CD4-positive, alpha-beta memory T cell (primary cell): ENCODE measurements around the gene ADRB2. TPM values are rescaled to one million over a fixed set of nuclear protein-coding genes. Genes with fewer than 3 reads are reported as not detected.

Experiments used
- CTCF ChIA-PET: fragments of 350-600 bp; sonication (Branson Sonifier 250); formaldehyde crosslinking; loops from one replicate; lab custom pipeline; 2021; ENCODE audit warnings: inconsistent platforms; ENCODE audit not compliant: partially characterized antibody; lab: Charles Lee
- POLR2A ChIA-PET: fragments of 350-600 bp; sonication (Branson Sonifier 250); formaldehyde crosslinking; loops from one replicate; lab custom pipeline; 2021; ENCODE audit not compliant: partially characterized antibody; lab: Charles Lee
- DNase-seq, 5 donors: peaks; one replicate each; pipeline versions ENCODE4 v3.0.0 to v3.0.0-alpha.2; 2020 to 2022; ENCODE audit warnings: mixed read lengths in 1 of 5
- H3K27ac ChIP-seq: one replicate; pipeline ENCODE4 v1.7.0; 2013; ENCODE audit warnings: low read depth, low read length
- H3K27me3 ChIP-seq: 2 replicates; pipeline ENCODE4 v1.7.0; 2013; ENCODE audit warnings: mild to moderate bottlenecking, low read length, moderate library complexity; ENCODE audit not compliant: insufficient read depth
- H3K36me3 ChIP-seq: 2 replicates; pipeline ENCODE4 v1.7.0; 2013; ENCODE audit warnings: mild to moderate bottlenecking, low read length, moderate library complexity; ENCODE audit not compliant: insufficient read depth
- H3K4me1 ChIP-seq: 2 replicates; pipeline ENCODE4 v1.7.0; 2013; ENCODE audit warnings: mild to moderate bottlenecking, low read length, moderate library complexity; ENCODE audit not compliant: insufficient read depth
- H3K4me3 ChIP-seq, 2 donors: one replicate each; pipeline ENCODE4 v1.7.0; 2013; ENCODE audit warnings: low read length in 2 of 2, mild to moderate bottlenecking in 1 of 2
- H3K9me3 ChIP-seq, 2 donors: one replicate each; pipeline ENCODE4 v1.7.0; 2013; ENCODE audit warnings: low read length in 2 of 2, control low read depth in 1 of 2; ENCODE audit not compliant: control insufficient read depth in 1 of 2
- H3K27ac Mint-ChIP-seq, 7 donors: one replicate each; pipeline ENCODE4 v1.8.0; 2020 to 2021; ENCODE audit warnings: mixed read lengths in 7 of 7, mild to moderate bottlenecking in 6 of 7, inconsistent platforms in 3 of 7, moderate library complexity in 3 of 7
- H3K27me3 Mint-ChIP-seq, 2 donors: one replicate each; pipeline ENCODE4 v1.8.0; 2020 to 2021; ENCODE audit warnings: mixed read lengths in 2 of 2
- H3K36me3 Mint-ChIP-seq, 2 donors: one replicate each; pipeline ENCODE4 v1.8.0; 2020 to 2021; ENCODE audit warnings: mixed read lengths in 2 of 2, inconsistent platforms in 1 of 2, mild to moderate bottlenecking in 1 of 2
- H3K4me1 Mint-ChIP-seq, 4 donors: one replicate each; pipeline ENCODE4 v1.8.0; 2020 to 2021; ENCODE audit warnings: mixed read lengths in 4 of 4, mild to moderate bottlenecking in 1 of 4
- H3K4me3 Mint-ChIP-seq, 8 donors: one replicate each; pipeline ENCODE4 v1.8.0; 2020 to 2021; ENCODE audit warnings: mixed read lengths in 8 of 8, mild to moderate bottlenecking in 7 of 8, moderate library complexity in 6 of 8, inconsistent platforms in 3 of 8
- H3K9me3 Mint-ChIP-seq, 8 donors: one replicate each; pipeline ENCODE4 v1.8.0; 2020 to 2021; ENCODE audit warnings: mixed read lengths in 8 of 8, mild to moderate bottlenecking in 5 of 8, inconsistent platforms in 3 of 8, moderate library complexity in 1 of 8
- intact Hi-C: fragments of 100-400 bp; cut with micrococcal nuclease; formaldehyde crosslinking; loops from one replicate; pipeline ENCODE4 v1.15.1; 2023
- polyA plus RNA-seq, 2 donors: library from polyadenylated mRNA; unstranded; fragments of 300-500 nt; fragmentation: Illumina TruSeq; gene quantifications; one replicate each; pipeline ENCODE4 v1.2.3, GENCODE V29; 2021
- total RNA-seq, 2 experiments: library from RNA; stranded (reverse); gene quantifications; one replicate each; pipeline ENCODE4 v1.2.3, GENCODE V29; 2021

ADRB2 gene
- total and polyA plus RNA-seq, 4 experiments from 2014 or later, result 3.6 to 6.1 (median 5.4) TPM

DNA sequence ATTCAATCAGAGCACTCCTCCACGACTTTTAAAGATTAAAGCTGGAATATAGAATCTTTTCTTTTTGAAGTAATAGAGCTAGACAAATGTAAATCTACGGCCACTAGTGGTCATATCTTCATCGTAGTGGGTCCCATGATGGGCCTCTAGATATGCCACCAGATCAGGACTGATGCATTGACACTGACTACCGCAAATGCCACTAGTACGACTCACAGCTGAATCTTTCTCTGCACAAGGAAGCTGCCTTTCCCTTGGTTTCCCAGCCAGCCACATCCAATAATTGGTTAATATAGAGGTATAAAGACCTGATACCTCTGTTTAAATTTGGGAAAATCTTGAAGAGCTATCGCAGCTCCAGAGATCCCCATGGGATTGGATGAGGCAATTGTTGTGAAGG is 37.8 kb upstream of the ADRB2 start:
- no peak overlapping the region for H3K27ac Mint-ChIP-seq
- Histone ChIP-seq H3K4me3 (no peak overlapping the region), H3K27me3 (no peaks in the 10 kb centered on the region), H3K27ac (no peak overlapping the region), H3K36me3 (no peaks in the 10 kb centered on the region), H3K4me1 (no peaks in the 10 kb centered on the region), H3K9me3 (no peaks in the 10 kb centered on the region)
- no peaks in the 10 kb centered on the region for H3K9me3 Mint-ChIP-seq
- no peak overlapping the region for H3K4me3 Mint-ChIP-seq
- H3K4me1 Mint-ChIP-seq, result no peaks in the 10 kb centered on the region
- CTCF ChIA-PET, result interaction anchor here (1.0 to 1.6 kb wide), 5 partner anchors 8 to 169 kb away, joined by 3 to 7 read pairs (median 4); no protein-coding TSS in a partner anchor
- H3K36me3 Mint-ChIP-seq, result no peaks in the 10 kb centered on the region
- peaks cover 0 to 5% of the 10 kb centered on the region in 2 donors for H3K27me3 Mint-ChIP-seq
- intact Hi-C loops, result no loop called here
- POLR2A ChIA-PET, result no interaction called here
- DNase-seq, result no peak

- no peaks in the 10 kb centered on the region for H3K4me1 ChIP-seq
- no peaks in the 10 kb centered on the region for H3K27me3 ChIP-seq
- ChIA-PET CTCF (interaction anchor here (1.2 to 1.6 kb wide), 2 partner anchors 10 to 59 kb away, joined by 4 to 7 read pairs; no protein-coding TSS in a partner anchor), POLR2A (no interaction called here)
- no peak for DNase-seq
- H3K4me3 Mint-ChIP-seq, result no peak overlapping the region
- no peak overlapping the region for H3K27ac ChIP-seq
- peaks cover 0 to 3% of the 10 kb centered on the region in 2 donors for H3K27me3 Mint-ChIP-seq
- no peak overlapping the region for H3K27ac Mint-ChIP-seq
- no peaks in the 10 kb centered on the region for H3K36me3 Mint-ChIP-seq
- intact Hi-C loops, result no loop called here
- H3K36me3 ChIP-seq, result no peaks in the 10 kb centered on the region
- no peak overlapping the region for H3K4me3 ChIP-seq
- no peaks in the 10 kb centered on the region for H3K4me1 Mint-ChIP-seq
- H3K9me3 Mint-ChIP-seq, result no peaks in the 10 kb centered on the region
- H3K9me3 ChIP-seq, result no peaks in the 10 kb centered on the region
Observed at GRCh38 chr5:148790545-148791333, 35.7 kb upstream of the ADRB2 start.

DNA sequence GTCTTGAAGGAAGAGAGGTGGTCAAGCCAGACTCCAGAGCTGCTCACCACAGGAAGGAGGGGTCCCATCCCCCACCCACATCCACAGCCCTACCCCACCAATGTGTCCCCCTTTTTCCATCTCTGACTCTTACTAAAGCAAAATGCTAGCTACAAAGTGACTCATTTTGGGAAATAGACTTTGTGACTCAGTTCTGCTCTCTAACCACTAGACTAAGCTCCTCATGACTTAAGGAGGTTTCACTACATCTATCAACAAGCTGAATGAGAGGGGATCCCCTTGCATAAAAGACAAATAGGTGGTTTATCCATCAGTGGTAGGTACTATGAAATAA is 35.1 kb upstream of the ADRB2 start:
- Histone ChIP-seq H3K4me3 (no peak overlapping the region), H3K4me1 (no peaks in the 10 kb centered on the region), H3K9me3 (no peaks in the 10 kb centered on the region), H3K27me3 (no peaks in the 10 kb centered on the region), H3K27ac (no peak overlapping the region), H3K36me3 (no peaks in the 10 kb centered on the region)
- ChIA-PET POLR2A (no interaction called here), CTCF (interaction anchor here (1.2 to 1.3 kb wide), 2 partner anchors 30 to 60 kb away, joined by 4 read pairs; no protein-coding TSS in a partner anchor)
- H3K4me1 Mint-ChIP-seq, result no peaks in the 10 kb centered on the region
- H3K27me3 Mint-ChIP-seq, result peaks cover 0 to 5% of the 10 kb centered on the region in 2 donors
- no peak for DNase-seq
- no peak overlapping the region for H3K4me3 Mint-ChIP-seq
- intact Hi-C loops, result no loop called here
- no peaks in the 10 kb centered on the region for H3K36me3 Mint-ChIP-seq
- no peaks in the 10 kb centered on the region for H3K9me3 Mint-ChIP-seq
- no peak overlapping the region for H3K27ac Mint-ChIP-seq

DNA sequence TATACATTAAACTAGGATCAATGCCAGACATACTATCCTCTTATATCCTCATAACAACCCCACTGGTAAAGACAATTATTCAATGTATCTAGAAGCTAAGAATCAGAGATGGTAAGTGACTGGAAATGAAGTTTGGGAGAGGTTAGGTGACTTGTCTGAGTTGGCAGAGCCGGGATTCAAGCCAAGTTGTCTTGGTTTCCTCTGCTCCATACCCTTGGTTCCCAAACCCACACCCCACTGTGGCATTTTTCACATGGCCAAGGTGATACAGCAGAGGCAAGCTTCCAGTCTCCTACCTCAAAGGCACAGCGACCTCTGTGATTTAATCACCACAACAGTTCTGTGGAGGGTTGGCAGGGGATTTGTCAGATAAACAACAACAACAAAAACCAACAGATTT is 34.7 kb upstream of the ADRB2 start:
- no peaks in the 10 kb centered on the region for H3K27me3 ChIP-seq
- Mint-ChIP-seq H3K27me3 (peaks cover 0 to 5% of the 10 kb centered on the region in 2 donors), H3K36me3 (no peaks in the 10 kb centered on the region), H3K4me3 (no peak overlapping the region), H3K4me1 (no peaks in the 10 kb centered on the region), H3K9me3 (no peaks in the 10 kb centered on the region), H3K27ac (no peak overlapping the region)
- intact Hi-C loops, result no loop called here
- DNase-seq, result no peak
- no peaks in the 10 kb centered on the region for H3K4me1 ChIP-seq
- no peak overlapping the region for H3K4me3 ChIP-seq
- H3K27ac ChIP-seq, result no peak overlapping the region
- no peaks in the 10 kb centered on the region for H3K36me3 ChIP-seq
- CTCF ChIA-PET, result interaction anchor here (1.2 to 1.3 kb wide), 2 partner anchors 29 to 60 kb away, joined by 4 read pairs; no protein-coding TSS in a partner anchor
- POLR2A ChIA-PET, result no interaction called here
- no peaks in the 10 kb centered on the region for H3K9me3 ChIP-seq

GRCh38 chr5:148792744-148793143 is 33.7 kb upstream of the ADRB2 start:
- Mint-ChIP-seq H3K27ac (no peak overlapping the region), H3K36me3 (no peaks in the 10 kb centered on the region), H3K27me3 (peaks cover 0 to 5% of the 10 kb centered on the region in 2 donors), H3K4me3 (no peak overlapping the region), H3K9me3 (no peaks in the 10 kb centered on the region), H3K4me1 (no peaks in the 10 kb centered on the region)
- Histone ChIP-seq H3K27me3 (no peaks in the 10 kb centered on the region), H3K36me3 (no peaks in the 10 kb centered on the region), H3K27ac (no peak overlapping the region), H3K9me3 (no peaks in the 10 kb centered on the region), H3K4me3 (no peak overlapping the region), H3K4me1 (no peaks in the 10 kb centered on the region)
- DNase-seq, result no peak
- intact Hi-C loops, result no loop called here
- ChIA-PET POLR2A (no interaction called here), CTCF (no interaction called here)

DNA sequence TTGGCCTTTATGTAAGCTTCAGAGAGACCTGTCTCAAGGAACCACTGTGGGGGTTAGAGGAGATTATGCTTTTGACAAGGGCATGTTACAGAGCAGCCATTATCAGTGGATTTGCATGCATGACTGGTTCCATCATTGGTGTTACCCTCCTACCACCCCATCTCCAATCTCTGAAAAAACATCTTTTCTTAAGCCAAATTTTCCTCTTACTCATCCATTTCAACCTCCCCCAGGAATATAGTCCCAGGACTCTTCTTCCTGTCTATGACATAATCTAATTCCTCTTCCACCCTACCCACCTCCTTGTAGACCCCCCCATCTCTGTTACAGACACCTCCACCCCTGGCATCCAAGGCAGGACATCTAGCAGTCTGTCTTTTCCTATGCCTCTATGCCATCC is 33.1 kb upstream of the ADRB2 start:
- Histone ChIP-seq H3K36me3 (no peaks in the 10 kb centered on the region), H3K9me3 (no peaks in the 10 kb centered on the region), H3K4me1 (no peaks in the 10 kb centered on the region), H3K27ac (no peak overlapping the region), H3K27me3 (no peaks in the 10 kb centered on the region), H3K4me3 (no peak overlapping the region)
- intact Hi-C loops, result no loop called here
- Mint-ChIP-seq H3K4me1 (no peaks in the 10 kb centered on the region), H3K4me3 (no peak overlapping the region), H3K9me3 (no peaks in the 10 kb centered on the region), H3K36me3 (no peaks in the 10 kb centered on the region), H3K27me3 (peaks cover 0 to 5% of the 10 kb centered on the region in 2 donors), H3K27ac (no peak overlapping the region)
- ChIA-PET POLR2A (no interaction called here), CTCF (no interaction called here)
- no peak for DNase-seq

- Mint-ChIP-seq H3K4me3 (no peak overlapping the region), H3K36me3 (no peaks in the 10 kb centered on the region), H3K9me3 (no peaks in the 10 kb centered on the region), H3K27ac (no peak overlapping the region), H3K4me1 (no peaks in the 10 kb centered on the region), H3K27me3 (peaks cover 0 to 8% of the 10 kb centered on the region in 2 donors)
- no peaks in the 10 kb centered on the region for H3K27me3 ChIP-seq
- intact Hi-C loops, result no loop called here
- no peaks in the 10 kb centered on the region for H3K36me3 ChIP-seq
- no peaks in the 10 kb centered on the region for H3K9me3 ChIP-seq
- ChIA-PET CTCF (interaction anchor here (1.0 kb wide), 1 partner anchor 241 kb away, joined by 3 read pairs; no protein-coding TSS in a partner anchor), POLR2A (no interaction called here)
- no peak overlapping the region for H3K27ac ChIP-seq
- H3K4me3 ChIP-seq, result no peak overlapping the region
- no peak for DNase-seq
- no peaks in the 10 kb centered on the region for H3K4me1 ChIP-seq
Observed at GRCh38 chr5:148794275-148794674, 32.1 kb upstream of the ADRB2 start.
